Measurements from ENCODE around the gene ARMC3. TPM values are rescaled to one million over a fixed set of nuclear protein-coding genes. Genes with fewer than 3 reads are reported as not detected.

Gene ARMC3
- total RNA-seq, 3 donors from 2014 or later, result 0.33 to 0.88 TPM; not detected in 1

GRCh38 chr10:23024002-23024401 lies 96.1 kb downstream of the ARMC3 start:
- Histone ChIP-seq H3K27me3 (peaks cover 0 to 5% of the 10 kb centered on the region in 2 donors), H3K36me3 (no peaks in the 10 kb centered on the region), H3K9me3 (peaks cover 13 to 20% of the 10 kb centered on the region in 2 donors), H3K27ac (no peak overlapping the region), H3K4me1 (no peaks in the 10 kb centered on the region), H3K4me3 (no peak overlapping the region)
- intact Hi-C loops (cut with DNase I; ENCODE audit: low total_unique reads), result no loop called here
- TF ChIP-seq POLR2AphosphoS5 (IDR thresholded peaks at IDR 0.05) (no peak), CTCF (IDR thresholded peaks at IDR 0.05) (no peak), POLR2A (IDR thresholded peaks at IDR 0.05) (no peak)
- DNase-seq (ENCODE audit: low spot score in 2 of 2), result no peak

GRCh38 chr10:23031318-23031717 lies 103.5 kb downstream of the ARMC3 start:
- no peak for TF ChIP-seq POLR2A (IDR thresholded peaks at IDR 0.05)
- no peak for TF ChIP-seq POLR2AphosphoS5 (IDR thresholded peaks at IDR 0.05)
- TF ChIP-seq CTCF (IDR thresholded peaks at IDR 0.05), result no peak
- DNase-seq (ENCODE audit: low spot score in 2 of 2), result no peak
- Histone ChIP-seq H3K27me3 (no peaks in the 10 kb centered on the region), H3K27ac (no peak overlapping the region), H3K36me3 (no peaks in the 10 kb centered on the region), H3K4me1 (no peaks in the 10 kb centered on the region), H3K9me3 (peaks cover 0 to 3% of the 10 kb centered on the region in 2 donors), H3K4me3 (no peak overlapping the region)
- intact Hi-C loops (cut with DNase I; ENCODE audit: low total_unique reads), result no loop called here

GRCh38 chr10:23034790-23035189 lies 106.9 kb downstream of the ARMC3 start:
- H3K36me3 ChIP-seq, result no peaks in the 10 kb centered on the region
- no peaks in the 10 kb centered on the region for H3K27me3 ChIP-seq
- intact Hi-C loops (cut with DNase I; ENCODE audit: low total_unique reads), result no loop called here
- no peaks in the 10 kb centered on the region for H3K4me1 ChIP-seq
- H3K9me3 ChIP-seq, result no peaks in the 10 kb centered on the region
- no peak for DNase-seq (ENCODE audit: low spot score in 2 of 2)
- H3K4me3 ChIP-seq, result no peak overlapping the region
- no peak for TF ChIP-seq POLR2A (IDR thresholded peaks at IDR 0.05)
- no peak for TF ChIP-seq POLR2AphosphoS5 (IDR thresholded peaks at IDR 0.05)
- TF ChIP-seq CTCF (IDR thresholded peaks at IDR 0.05), result no peak
- no peak overlapping the region for H3K27ac ChIP-seq

- H3K4me1 ChIP-seq, result no peaks in the 10 kb centered on the region
- no peak overlapping the region for H3K27ac ChIP-seq
- TF ChIP-seq POLR2A (IDR thresholded peaks at IDR 0.05) (no peak), POLR2AphosphoS5 (IDR thresholded peaks at IDR 0.05) (no peak)
- no peaks in the 10 kb centered on the region for H3K36me3 ChIP-seq
- no peaks in the 10 kb centered on the region for H3K9me3 ChIP-seq
- no peak for DNase-seq (ENCODE audit: low spot score in 2 of 2)
- H3K27me3 ChIP-seq, result no peaks in the 10 kb centered on the region
- intact Hi-C loops (cut with DNase I; ENCODE audit: low total_unique reads), result no loop called here
- no peak overlapping the region for H3K4me3 ChIP-seq
Observed at GRCh38 chr10:23035569-23035968, 107.7 kb downstream of the ARMC3 start.

- DNase-seq (ENCODE audit: low spot score in 2 of 2), result no peak
- Histone ChIP-seq H3K4me3 (no peak overlapping the region), H3K4me1 (no peaks in the 10 kb centered on the region), H3K9me3 (no peaks in the 10 kb centered on the region), H3K36me3 (no peaks in the 10 kb centered on the region), H3K27ac (no peak overlapping the region), H3K27me3 (no peaks in the 10 kb centered on the region)
- no peak for TF ChIP-seq CTCF (IDR thresholded peaks at IDR 0.05)
- no peak for TF ChIP-seq POLR2A (IDR thresholded peaks at IDR 0.05)
- no peak for TF ChIP-seq POLR2AphosphoS5 (IDR thresholded peaks at IDR 0.05)
- intact Hi-C loops (cut with DNase I; ENCODE audit: low total_unique reads), result no loop called here
Observed at GRCh38 chr10:23037152-23037551, 109.3 kb downstream of the ARMC3 start.

- Histone ChIP-seq H3K4me3 (no peak overlapping the region), H3K27ac (no peak overlapping the region), H3K9me3 (no peaks in the 10 kb centered on the region), H3K4me1 (no peaks in the 10 kb centered on the region), H3K36me3 (no peaks in the 10 kb centered on the region), H3K27me3 (no peaks in the 10 kb centered on the region)
- no peak for DNase-seq (ENCODE audit: low spot score in 2 of 2)
- TF ChIP-seq POLR2A (IDR thresholded peaks at IDR 0.05) (no peak), CTCF (IDR thresholded peaks at IDR 0.05) (no peak), POLR2AphosphoS5 (IDR thresholded peaks at IDR 0.05) (no peak)
- intact Hi-C loops (cut with DNase I; ENCODE audit: low total_unique reads), result no loop called here
Observed at GRCh38 chr10:23037561-23037960, 109.7 kb downstream of the ARMC3 start.

Measured in breast epithelium (tissue), 4 donors.